ENCODE measurements around the gene ALG9.
"Not testable (repeated sequence)": the region's sequence is repeated elsewhere in the genome, so short reads cannot be mapped to it uniquely, and the experiment has no call there.

The ALG9 gene

DNA sequence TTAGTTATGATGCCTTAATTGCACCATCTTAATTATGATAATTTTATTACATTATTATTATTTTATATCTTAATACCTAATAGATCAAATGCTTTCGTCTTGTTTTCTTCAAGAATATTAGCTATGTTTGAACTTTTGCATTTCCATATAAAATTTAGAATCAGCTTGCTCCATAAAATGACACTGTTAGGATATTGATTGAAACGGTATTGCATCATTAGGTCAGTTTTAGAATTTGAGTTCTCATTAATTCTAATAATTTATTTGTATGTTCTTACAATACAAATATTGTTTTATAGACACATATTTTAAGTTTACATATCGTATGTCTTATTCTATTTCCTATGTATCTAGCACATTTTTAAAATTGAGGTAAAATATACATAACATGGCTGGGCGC is 14.7 kb upstream of the ALG9 start:
- DNase-seq, result no peak
- in situ Hi-C loops (cut with HindIII; ENCODE audit: low pct_ligation_motif_present, low pct_unique_long_range_greater_than_20kb, low sequenced_read_pairs), result no loop called here

DNA sequence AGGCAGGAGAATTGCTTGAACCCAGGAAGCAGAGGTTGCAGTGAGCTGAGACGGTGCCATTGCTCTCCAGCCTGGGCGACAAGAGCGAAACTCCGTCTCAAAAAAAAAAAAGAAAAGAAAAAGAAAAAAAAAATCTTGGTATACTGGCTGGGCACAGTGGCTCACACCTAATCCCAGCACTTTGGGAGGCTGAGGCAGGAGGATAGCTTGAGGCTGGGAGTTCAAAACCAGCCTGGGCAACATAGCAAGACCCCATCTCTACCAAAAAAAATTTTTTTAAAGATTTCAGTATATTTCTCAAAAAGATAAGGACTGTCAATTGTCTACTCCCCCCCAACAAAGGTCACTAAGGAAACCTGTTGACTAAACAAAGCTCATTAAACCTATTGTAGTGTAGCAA is 13.7 kb upstream of the ALG9 start:
- in situ Hi-C loops (cut with HindIII; ENCODE audit: low pct_ligation_motif_present, low pct_unique_long_range_greater_than_20kb, low sequenced_read_pairs); DNase-seq: not testable (repeated sequence)

- in situ Hi-C loops (cut with HindIII; ENCODE audit: low pct_ligation_motif_present, low pct_unique_long_range_greater_than_20kb, low sequenced_read_pairs), result no loop called here
- no peak for DNase-seq
Measured at GRCh38 chr11:111882202-111882601, 10.8 kb upstream of the ALG9 start.

DNA sequence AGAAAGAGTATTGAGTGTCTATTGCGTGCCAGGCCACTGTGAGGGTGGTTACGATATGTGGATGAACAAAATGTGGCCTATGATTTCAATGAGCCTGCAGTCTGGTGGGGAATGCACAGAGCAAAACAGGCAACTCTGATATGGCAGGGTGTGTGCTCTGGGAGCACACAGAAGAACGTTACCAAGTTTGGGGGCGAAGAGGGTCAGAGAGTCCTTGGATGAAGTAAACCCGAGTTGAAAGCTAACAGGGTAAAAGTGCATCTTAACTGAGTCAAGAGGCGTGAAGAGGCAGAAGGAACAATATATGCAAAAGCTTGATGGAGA is 8.2 kb upstream of the ALG9 start:
- no peak for DNase-seq
- in situ Hi-C loops (cut with HindIII; ENCODE audit: low pct_ligation_motif_present, low pct_unique_long_range_greater_than_20kb, low sequenced_read_pairs), result no loop called here

DNA sequence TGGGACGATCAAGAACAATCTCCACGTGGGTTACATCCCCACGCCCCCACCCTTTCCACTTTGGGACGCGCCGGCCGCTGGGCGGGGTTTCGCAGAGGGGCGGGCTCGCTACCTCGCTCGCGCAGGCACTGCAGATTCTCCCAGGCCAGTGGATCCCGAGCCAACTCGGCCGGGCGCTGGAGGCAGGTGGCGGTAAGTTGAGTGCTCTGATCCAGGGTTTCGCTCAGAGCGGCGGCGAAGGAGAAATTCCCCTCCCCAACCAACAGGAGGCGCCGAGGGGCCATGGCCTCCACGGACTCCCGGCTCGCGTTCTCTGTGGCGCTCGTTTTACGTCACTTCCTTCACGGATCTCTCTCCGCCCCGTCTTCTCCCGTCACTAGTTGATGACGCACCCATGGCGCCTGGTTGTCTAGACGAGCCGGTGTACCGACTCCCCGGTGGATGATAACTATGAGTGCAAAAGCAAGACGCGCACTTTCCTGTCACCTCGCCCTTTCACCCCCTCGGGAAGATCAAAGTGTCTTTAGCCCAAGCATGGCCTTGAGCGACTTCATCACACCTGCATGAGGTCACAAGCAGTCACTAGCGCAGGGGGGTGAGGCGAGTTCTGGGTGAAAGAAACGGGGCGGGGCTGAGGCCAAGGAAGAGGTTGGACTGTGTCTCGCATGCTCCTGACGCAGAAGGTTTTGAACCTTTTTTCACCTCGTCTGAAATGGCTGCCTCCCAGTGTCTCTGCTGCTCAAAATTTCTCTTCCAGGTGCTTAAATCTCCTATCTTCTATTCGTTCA is 7.7 kb upstream of the ALG9 start, which contains the start of the genes CFAP68 and FDXACB1:
TSS of gene CFAP68 (plus strand) at position 693 of the 788 bp plus-strand sequence. CDS start at position 713, 20 bp downstream.
TSS of gene FDXACB1 (minus strand) at position 317 of the 788 bp plus-strand sequence. CDS start at position 284, 33 bp downstream.
- in situ Hi-C loops (cut with HindIII; ENCODE audit: low pct_ligation_motif_present, low pct_unique_long_range_greater_than_20kb, low sequenced_read_pairs), result no loop called here
- peak; percentile 95 for DNase-seq

DNA sequence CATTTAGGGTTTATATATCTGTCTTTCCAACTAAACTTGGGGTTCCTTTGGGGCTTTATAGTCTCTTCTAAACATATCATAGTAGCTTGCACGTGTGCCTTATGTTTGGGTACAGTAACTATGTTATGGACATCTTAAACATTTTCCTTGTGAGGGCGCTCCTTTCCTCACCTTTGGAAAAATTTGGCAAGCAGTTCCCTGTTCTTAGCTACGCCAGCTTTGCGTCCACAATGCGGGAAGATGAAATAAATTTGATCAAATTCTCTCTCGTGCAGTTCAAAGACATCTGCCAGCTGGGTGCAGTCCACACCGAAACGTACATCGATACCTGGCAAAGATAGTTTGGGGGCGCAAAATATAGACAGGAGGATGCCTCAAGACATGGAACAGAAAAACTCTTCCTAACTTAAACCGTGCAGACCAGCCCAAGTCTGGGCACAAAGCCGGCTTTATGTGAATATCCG is 7.0 kb upstream of the ALG9 start:
- peak; percentile 36 for DNase-seq
- in situ Hi-C loops (cut with HindIII; ENCODE audit: low pct_ligation_motif_present, low pct_unique_long_range_greater_than_20kb, low sequenced_read_pairs), result no loop called here

- no peak for DNase-seq
- in situ Hi-C loops (cut with HindIII; ENCODE audit: low pct_ligation_motif_present, low pct_unique_long_range_greater_than_20kb, low sequenced_read_pairs), result no loop called here
Measured at GRCh38 chr11:111871693-111872161, 346 bp upstream of the ALG9 start.

DNA sequence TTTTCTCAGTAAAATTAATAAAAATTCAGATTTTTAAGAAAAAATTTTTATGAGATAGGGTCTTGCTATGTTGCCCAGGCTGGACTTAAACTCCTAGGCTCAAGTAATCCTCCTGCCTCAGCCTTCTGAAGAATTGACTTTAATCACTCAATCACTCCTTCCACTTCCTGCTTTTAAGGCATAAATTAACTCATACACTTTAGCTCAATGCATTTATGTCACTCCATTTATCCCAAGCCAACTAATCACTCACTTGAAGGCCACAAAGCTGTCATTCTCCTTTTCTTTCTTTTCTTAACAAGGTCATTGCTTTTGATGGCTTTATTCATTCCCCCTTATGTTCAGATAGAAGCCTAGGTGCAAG is 877 bp downstream of the ALG9 start:
- DNase-seq, result no peak
- in situ Hi-C loops (cut with HindIII; ENCODE audit: low pct_ligation_motif_present, low pct_unique_long_range_greater_than_20kb, low sequenced_read_pairs), result no loop called here

- in situ Hi-C loops (cut with HindIII; ENCODE audit: low pct_ligation_motif_present, low pct_unique_long_range_greater_than_20kb, low sequenced_read_pairs), result no loop called here
- no peak for DNase-seq
Measured at GRCh38 chr11:111870113-111870512, 1.3 kb downstream of the ALG9 start.

- in situ Hi-C loops (cut with HindIII; ENCODE audit: low pct_ligation_motif_present, low pct_unique_long_range_greater_than_20kb, low sequenced_read_pairs), result no loop called here
- DNase-seq, result no peak
Measured at GRCh38 chr11:111860257-111860656, 11.1 kb downstream of the ALG9 start.

- in situ Hi-C loops (cut with HindIII; ENCODE audit: low pct_ligation_motif_present, low pct_unique_long_range_greater_than_20kb, low sequenced_read_pairs), result no loop called here
- DNase-seq, result no peak
Measured at GRCh38 chr11:111855506-111855905, 15.9 kb downstream of the ALG9 start.

DNA sequence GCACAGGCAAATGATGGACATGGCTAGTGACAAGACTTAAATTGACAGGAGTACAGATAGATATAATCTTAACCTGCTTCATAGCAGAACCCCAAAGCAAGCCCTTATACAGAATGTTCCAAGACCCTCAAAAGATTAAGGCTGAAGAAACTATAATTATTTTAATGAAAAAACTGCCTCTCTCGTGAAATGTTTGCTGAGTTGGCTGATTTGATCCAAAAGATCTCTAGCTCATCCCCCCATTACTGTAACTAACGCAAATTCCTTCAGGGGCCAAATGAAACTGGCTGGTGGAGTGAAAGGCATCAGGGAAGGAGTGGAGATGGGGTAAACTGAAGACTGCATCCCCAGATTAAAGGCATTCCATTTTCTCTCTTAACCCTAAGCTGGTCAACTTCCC is 19.3 kb downstream of the ALG9 start:
- DNase-seq, result no peak
- in situ Hi-C loops (cut with HindIII; ENCODE audit: low pct_ligation_motif_present, low pct_unique_long_range_greater_than_20kb, low sequenced_read_pairs), result no loop called here

DNA sequence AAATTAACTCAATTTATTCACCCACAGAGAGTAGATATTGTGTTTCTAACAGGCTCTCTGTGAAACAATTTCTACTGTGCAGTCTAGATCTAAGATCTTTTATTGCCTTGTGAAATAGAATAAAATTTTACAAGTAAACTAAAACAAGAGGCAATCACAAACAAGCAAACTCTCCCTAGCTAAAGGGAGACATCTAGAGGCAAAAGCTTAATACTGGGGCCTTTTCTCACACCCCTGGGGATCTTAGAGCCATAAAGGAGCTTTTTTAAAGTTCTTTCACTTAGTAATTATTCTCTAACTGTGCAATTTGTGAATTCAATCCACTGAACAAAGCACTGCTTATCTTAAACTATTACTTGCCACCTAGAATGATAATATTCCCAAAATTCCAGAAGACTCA is 19.7 kb downstream of the ALG9 start:
- in situ Hi-C loops (cut with HindIII; ENCODE audit: low pct_ligation_motif_present, low pct_unique_long_range_greater_than_20kb, low sequenced_read_pairs), result no loop called here
- no peak for DNase-seq

GRCh38 chr11:111851067-111851466 is 20.3 kb downstream of the ALG9 start:
- DNase-seq, result no peak
- in situ Hi-C loops (cut with HindIII; ENCODE audit: low pct_ligation_motif_present, low pct_unique_long_range_greater_than_20kb, low sequenced_read_pairs), result no loop called here

- DNase-seq, result no peak
- in situ Hi-C loops (cut with HindIII; ENCODE audit: low pct_ligation_motif_present, low pct_unique_long_range_greater_than_20kb, low sequenced_read_pairs), result no loop called here
Measured at GRCh38 chr11:111849631-111850030, 21.8 kb downstream of the ALG9 start.

DNA sequence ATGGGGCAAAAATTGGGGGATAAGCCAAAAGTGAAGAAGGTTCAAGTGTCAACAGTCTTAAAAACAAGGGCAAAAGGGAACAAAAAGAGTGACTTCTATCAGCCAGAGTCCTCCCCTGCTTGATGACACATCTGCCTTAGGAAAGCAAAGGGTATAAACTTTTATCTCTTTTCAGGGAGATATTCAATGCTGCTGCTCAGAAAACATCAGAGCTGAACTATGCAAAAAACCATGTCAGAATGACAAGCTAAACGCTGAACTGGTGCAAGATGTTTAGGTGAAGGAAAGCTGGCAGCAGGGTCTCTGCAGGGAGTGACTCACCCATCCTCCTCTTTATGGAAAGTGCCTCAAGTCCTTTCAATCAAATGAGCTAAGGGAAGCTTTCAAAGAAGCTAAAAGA is 24.7 kb downstream of the ALG9 start:
- DNase-seq, result no peak
- in situ Hi-C loops (cut with HindIII; ENCODE audit: low pct_ligation_motif_present, low pct_unique_long_range_greater_than_20kb, low sequenced_read_pairs), result no loop called here

DNA sequence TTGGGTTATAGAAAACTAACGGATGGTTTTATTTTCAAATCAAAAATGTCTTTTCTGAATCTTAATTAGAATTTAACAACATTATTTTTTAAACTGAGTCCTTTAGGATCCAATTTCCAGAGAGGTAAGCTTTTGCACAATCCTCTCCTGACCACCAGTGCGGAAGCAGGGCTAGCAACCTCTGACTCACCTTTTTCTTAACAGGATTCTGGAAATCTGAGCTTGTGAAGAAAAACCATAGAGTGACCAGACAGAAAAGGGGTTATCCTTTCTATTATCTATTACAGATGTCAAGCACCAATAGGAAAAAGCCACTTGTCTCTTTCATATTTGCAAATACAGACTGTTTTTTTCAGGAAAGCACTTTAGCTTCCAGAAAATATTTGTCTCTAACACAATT is 25.3 kb downstream of the ALG9 start:
- in situ Hi-C loops (cut with HindIII; ENCODE audit: low pct_ligation_motif_present, low pct_unique_long_range_greater_than_20kb, low sequenced_read_pairs), result no loop called here
- DNase-seq, result peak; percentile 10

GRCh38 chr11:111845276-111846028 is 25.9 kb downstream of the ALG9 start:
- no peak for DNase-seq
- in situ Hi-C loops (cut with HindIII; ENCODE audit: low pct_ligation_motif_present, low pct_unique_long_range_greater_than_20kb, low sequenced_read_pairs), result no loop called here

DNA sequence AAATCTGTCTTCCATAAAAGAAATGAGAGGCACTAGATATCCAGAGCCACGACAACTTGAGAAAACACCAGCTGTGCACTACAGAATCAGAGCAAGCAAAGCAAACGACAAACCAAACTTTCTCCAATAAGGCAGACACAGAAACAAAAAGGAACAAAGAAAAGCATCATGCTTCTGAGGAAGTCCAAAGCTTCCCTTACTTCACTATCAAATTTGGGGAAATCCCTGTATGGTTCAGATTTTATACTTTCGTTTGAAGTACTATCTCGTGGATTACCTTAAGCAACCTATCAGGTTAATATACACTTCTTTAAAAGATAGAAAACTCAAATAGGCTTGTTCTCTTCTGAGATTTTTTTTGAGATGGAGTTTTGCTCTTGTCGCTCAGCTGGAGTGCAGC is 27.7 kb downstream of the ALG9 start:
- no peak for DNase-seq
- in situ Hi-C loops (cut with HindIII; ENCODE audit: low pct_ligation_motif_present, low pct_unique_long_range_greater_than_20kb, low sequenced_read_pairs), result no loop called here
